Adipose tissue (tissue), 3 donors: Measurements from ENCODE around the gene GJB5. TPM values are rescaled to one million over a fixed set of nuclear protein-coding genes. Genes with fewer than 3 reads are reported as not detected.

Experiments used
- H3K27ac ChIP-seq: one replicate; pipeline ENCODE4 v1.5.1; 2013; ENCODE audit warnings: low read depth, low read length
- WGBS, 3 donors: extraction: QIAGEN DNeasy Blood & Tissue Kit; methylation state at CpG; one replicate each; pipeline ENCODE4 v1.1.7; 2013; 5-methylcytosine and 5-hydroxymethylcytosine counted together
- polyA plus RNA-seq, 3 donors: library from polyadenylated mRNA; stranded (reverse); fragments of 200-250 nt; gene quantifications; one replicate each; pipeline ENCODE4 v1.2.3, GENCODE V29; 2013
- donor health status: healthy with polysubstance abuse.
- donor health status: Bipolar disorder and iron deficiency.
- donor health status: healthy.

The GJB5 gene
- polyA plus RNA-seq, 3 donors, result 0.06 to 0.07 TPM; not detected in 1

- WGBS, 3 donors, result 12 to 19% (median 12%) methylated on average over 9 to 16 of the region's 16 CpGs
- no peak overlapping the region for H3K27ac ChIP-seq
Measured at GRCh38 chr1:34742667-34743270, 12.1 kb upstream of the GJB5 start.

- no peak overlapping the region for H3K27ac ChIP-seq
- 83 to 84% (median 83%) methylated on average over 6 of the region's 6 CpGs for WGBS, 3 donors
Measured at GRCh38 chr1:34743775-34744174, 11.1 kb upstream of the GJB5 start.

GRCh38 chr1:34744851-34745250, 10.0 kb upstream of the GJB5 start:
- no peak overlapping the region for H3K27ac ChIP-seq
- WGBS, 3 donors, result 64 to 84% (median 82%) methylated on average over 3 of the region's 3 CpGs

GRCh38 chr1:34745666-34746065, 9.2 kb upstream of the GJB5 start:
- no peak overlapping the region for H3K27ac ChIP-seq
- 79 to 91% (median 88%) methylated on average over 5 of the region's 5 CpGs for WGBS, 3 donors

GRCh38 chr1:34746101-34746500, 8.7 kb upstream of the GJB5 start:
- 84 to 89% (median 86%) methylated on average over 4 of the region's 4 CpGs for WGBS, 3 donors
- H3K27ac ChIP-seq, result no peak overlapping the region

- 57 to 69% (median 62%) methylated on average over 18 of the region's 18 CpGs for WGBS, 3 donors
- H3K27ac ChIP-seq, result no peak overlapping the region
Measured at GRCh38 chr1:34746785-34747637, 7.8 kb upstream of the GJB5 start.

GRCh38 chr1:34747638-34747941, 7.3 kb upstream of the GJB5 start:
- no peak overlapping the region for H3K27ac ChIP-seq
- WGBS, 3 donors, result 57 to 74% (median 66%) methylated on average over 6 of the region's 6 CpGs

- 43 to 67% (median 53%) methylated on average over 8 of the region's 8 CpGs for WGBS, 3 donors
- no peak overlapping the region for H3K27ac ChIP-seq
Measured at GRCh38 chr1:34749992-34750391, 4.9 kb upstream of the GJB5 start.

GRCh38 chr1:34750610-34751009, 4.2 kb upstream of the GJB5 start:
- H3K27ac ChIP-seq, result no peak overlapping the region
- 76 to 94% (median 85%) methylated on average over 5 of the region's 5 CpGs for WGBS, 3 donors

GRCh38 chr1:34753163-34753562, 1.7 kb upstream of the GJB5 start:
- WGBS, 3 donors, result 85 to 88% (median 87%) methylated on average over 3 of the region's 3 CpGs
- H3K27ac ChIP-seq, result no peak overlapping the region

GRCh38 chr1:34755961-34756360, 1.1 kb downstream of the GJB5 start:
- no peak overlapping the region for H3K27ac ChIP-seq
- 93 to 96% (median 94%) methylated on average over 6 of the region's 6 CpGs for WGBS, 3 donors

GRCh38 chr1:34757386-34757785, 2.5 kb downstream of the GJB5 start:
- WGBS, 3 donors, result 91 to 95% (median 92%) methylated on average over 21 of the region's 21 CpGs
- H3K27ac ChIP-seq, result no peak overlapping the region

- WGBS, 3 donors, result 63 to 71% (median 70%) methylated on average over 4 of the region's 4 CpGs
- H3K27ac ChIP-seq, result no peak overlapping the region
Measured at GRCh38 chr1:34758751-34759150, 3.9 kb downstream of the GJB5 start.

- H3K27ac ChIP-seq, result no peak within 1 kb of the TSS
- WGBS, 3 donors, result 60 to 68% (median 62%) methylated on average over 10 of the region's 10 CpGs
Measured at GRCh38 chr1:34759503-34760357, 4.9 kb downstream of the GJB5 start, which contains the start of gene GJB4. TSS of gene GJB4 (plus strand) at chr1:34759740. CDS start at chr1:34761255, 1,515 bp downstream.

GRCh38 chr1:34761176-34761761, 6.4 kb downstream of the GJB5 start:
- 92 to 94% (median 94%) methylated on average over 33 of the region's 33 CpGs for WGBS, 3 donors
- no peak overlapping the region for H3K27ac ChIP-seq

- 88 to 93% (median 89%) methylated on average over 13 of the region's 13 CpGs for WGBS, 3 donors
- no peak overlapping the region for H3K27ac ChIP-seq
Measured at GRCh38 chr1:34761776-34762307, 7.0 kb downstream of the GJB5 start.

GRCh38 chr1:34762474-34763141, 7.8 kb downstream of the GJB5 start:
- WGBS, 3 donors, result 59 to 68% (median 64%) methylated on average over 7 of the region's 7 CpGs
- no peak overlapping the region for H3K27ac ChIP-seq
